Smooth muscle cell of the brain vasculature (primary cell): ENCODE results near the gene ARHGAP4.

Experiments used
- DNase-seq: peaks from one replicate; pipeline ENCODE4 v3.0.0-alpha.2; 2012; ENCODE audit warnings: low read depth, low spot score

The ARHGAP4 gene

DNA sequence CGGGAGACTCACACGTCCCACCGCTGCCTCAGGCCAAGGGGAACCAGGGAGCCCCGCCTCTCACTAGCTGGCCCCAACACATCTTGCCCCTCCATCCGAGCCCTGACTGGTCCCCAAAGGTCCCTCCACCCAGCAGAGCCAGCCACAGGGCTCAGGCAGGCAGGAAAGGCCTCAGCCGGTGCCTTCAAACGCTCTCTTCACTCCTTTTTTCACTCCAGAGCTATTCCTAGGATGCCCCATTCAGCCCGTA lies 1.5 kb upstream of the ARHGAP4 start:
- DNase-seq: no peak

DNA sequence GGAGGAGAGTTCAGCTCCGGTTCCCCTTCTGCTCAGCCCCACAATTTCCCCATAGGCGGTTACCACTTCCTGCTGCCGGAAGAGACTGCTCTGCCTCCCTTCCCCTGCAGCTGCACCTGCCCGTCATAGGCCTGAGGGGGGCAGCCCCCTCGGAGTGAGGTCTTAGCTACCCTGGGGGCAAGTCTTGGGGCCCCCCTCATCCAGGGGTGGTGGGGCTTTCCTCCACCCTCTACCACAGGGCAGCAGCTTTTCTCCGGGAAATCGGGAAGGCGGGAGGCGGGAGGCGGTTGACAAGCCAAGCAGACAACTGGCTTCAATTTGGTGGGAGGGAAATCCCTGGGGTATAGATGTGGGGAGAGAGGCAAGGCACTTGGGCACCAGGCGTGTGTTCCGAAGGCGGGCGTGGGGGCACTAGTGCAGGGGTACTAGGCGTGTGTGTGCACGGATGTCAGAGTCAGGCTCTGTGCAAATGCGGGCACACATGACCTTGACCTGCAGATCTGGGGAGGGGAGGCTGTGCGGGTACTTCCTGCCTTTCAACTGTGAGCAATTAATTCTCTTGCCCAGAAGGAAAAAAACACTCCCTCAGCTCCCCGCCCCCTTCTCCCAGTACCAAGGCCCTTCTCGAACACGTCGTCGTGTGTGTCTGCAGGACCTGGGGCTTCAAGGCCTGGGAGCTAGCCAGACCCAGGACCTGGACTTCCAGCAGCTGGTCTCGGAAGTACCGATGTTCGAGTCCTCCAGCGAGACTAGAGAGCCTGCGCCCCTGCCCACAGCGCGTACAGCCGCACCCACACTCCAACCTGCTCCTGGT lies 1.0 kb upstream of the ARHGAP4 start:
- no peak for DNase-seq

DNA sequence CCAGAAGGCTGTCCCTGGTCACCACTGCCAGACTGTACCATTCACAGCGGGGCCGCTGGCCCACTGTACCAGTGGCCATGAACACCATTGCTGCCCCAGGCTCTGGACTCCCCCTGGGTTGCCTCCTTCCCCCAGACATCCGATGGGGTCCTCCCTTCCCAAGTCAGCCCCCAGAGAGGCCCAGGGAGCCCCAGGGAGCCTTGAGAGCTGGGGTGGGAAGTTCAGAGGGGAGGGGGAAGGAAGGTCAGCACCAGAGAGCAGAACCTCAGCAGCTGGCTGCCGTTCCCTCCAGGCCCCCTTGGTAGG lies 441 bp upstream of the ARHGAP4 start:
- DNase-seq: no peak

DNA sequence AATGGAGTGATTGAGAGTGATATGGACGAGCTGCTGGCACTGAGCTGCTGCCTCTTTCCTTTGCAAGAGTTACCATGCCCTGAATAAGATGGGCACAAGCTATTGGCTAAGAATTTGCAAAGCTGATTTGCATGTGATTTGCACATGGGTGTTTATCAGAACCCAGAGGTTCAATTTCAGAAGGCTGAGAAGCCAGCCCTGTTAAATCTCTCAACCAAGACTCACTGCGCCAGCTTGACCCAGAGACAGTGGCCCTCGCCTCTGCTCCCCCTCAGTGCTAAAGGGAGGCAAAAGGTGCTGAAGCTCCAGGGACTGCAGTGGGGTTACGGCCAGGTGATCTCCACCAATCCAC lies 701 bp downstream of the ARHGAP4 start:
- no peak for DNase-seq

DNA sequence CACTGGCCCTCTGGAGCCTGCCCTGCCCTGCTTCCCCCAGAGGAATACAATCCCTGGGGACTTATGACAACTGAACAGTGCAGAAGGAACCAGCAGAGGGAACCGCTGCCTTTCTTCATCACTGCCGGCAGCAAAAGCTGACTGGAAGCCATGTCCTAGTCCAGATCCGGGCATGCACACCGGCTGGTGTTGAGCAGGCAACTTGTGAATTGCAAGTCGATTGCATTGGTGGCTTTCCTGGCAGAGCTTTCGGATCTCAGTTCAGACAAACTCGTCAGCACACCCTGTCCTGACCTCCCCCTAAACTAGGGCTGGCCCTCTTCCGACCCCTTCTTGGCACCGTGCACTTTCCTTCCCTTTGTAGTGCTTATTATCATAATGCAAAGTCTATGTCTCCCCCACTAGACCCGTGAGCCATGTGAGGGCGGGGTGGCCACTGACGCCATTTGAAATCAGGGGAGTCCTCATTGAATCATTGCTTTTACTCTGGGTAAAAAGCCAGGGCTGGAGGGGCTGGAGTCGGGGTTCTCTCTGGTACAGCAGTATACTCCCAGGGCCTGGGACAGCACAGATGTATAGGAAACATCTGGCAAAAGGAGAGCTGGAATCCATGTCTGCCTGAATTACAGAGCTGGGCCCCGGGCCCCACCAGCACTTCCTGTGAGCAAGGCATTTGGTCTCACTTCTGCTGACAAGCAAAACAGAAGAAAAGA lies 1.8 kb downstream of the ARHGAP4 start:
- no peak for DNase-seq

DNA sequence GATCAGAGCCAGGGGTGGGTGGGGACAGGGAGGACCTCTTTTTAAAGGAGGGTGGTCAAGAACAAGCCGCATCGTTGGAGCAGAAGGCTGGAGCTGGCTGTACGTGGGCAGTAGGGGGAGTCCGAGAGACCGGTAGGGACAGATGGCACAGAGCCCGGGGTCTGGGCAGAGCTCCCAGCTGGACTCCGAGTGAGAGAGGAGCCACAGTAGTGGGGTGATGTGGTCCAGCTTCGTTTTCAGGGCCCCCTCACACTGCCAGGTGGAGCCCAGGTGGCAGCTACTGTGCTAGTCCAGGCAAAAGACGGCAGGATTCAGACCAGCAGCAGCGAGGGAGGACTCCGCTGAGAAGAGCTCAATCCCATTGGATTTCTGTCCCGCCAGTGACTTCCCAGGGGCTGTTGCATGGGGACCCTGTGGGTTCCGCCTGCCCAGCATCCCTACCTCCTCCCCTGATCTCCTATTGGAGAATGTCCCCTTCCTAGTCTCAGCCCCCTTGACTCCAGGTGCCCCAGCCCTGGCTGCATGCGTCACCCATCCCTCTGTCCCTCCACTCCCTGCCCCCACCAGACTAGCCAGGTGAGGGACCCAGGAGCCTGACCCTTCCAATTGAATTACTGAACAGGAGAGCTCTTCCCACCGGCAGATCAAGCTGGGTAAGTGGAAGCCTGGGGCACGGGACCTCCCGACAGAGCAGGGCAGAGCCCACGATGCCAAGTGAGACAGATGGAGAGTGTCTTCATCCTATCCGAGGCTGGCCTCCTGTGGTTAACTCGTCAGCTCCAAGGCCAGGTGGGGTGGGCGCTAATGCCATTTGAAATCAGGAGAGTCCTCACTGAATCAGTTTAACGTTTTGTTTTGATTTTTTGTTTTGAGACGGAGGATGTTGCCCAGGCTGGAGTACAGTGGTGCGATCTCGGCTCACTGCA lies 2.9 kb downstream of the ARHGAP4 start:
- no peak for DNase-seq

DNA sequence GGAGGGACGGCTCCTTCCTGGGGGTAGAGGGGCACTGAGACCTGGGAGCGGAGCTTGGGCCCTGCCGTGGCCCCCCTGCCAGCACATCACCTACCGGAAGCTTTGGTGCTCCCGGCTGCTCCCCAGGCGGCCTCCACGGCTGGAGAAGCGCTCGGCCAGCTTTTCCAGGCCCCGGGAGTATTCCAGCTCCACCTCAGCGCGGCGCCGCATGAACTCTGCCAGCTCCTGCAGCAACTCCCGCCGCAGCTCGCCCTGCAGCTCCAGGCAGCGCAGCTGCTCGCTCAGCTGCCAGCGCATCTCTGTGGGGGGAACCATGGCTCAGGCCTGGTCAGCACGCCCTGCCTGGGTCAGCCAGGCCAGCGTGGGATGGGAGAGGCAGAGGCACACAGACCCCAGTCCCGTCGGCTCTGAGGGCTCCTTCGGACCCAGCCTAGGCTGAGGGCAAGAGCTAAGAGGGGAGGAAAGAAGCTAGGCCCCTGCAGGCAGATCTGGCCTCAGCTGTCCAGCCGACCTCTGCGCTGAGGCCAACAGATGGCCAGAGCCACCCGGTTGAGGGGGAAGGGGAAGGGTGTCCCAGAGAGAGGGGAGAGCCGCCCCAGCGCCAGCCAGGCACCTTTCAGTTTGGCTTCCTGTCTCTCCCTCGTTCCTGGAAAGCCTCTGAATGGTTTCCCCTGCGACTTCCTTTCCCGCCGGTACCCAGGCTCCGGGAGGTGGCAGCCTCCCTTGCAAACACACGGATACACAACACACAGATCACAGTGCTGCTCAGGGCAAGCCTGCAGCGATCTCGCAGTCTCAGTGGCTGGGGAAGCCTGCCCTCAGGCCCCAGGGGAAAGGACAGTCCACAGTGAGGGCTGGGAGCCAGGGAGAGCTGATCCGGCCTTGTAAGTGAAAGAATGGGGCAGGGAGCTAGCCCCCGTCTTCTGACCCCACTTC lies 4.3 kb downstream of the ARHGAP4 start:
- no peak for DNase-seq

DNA sequence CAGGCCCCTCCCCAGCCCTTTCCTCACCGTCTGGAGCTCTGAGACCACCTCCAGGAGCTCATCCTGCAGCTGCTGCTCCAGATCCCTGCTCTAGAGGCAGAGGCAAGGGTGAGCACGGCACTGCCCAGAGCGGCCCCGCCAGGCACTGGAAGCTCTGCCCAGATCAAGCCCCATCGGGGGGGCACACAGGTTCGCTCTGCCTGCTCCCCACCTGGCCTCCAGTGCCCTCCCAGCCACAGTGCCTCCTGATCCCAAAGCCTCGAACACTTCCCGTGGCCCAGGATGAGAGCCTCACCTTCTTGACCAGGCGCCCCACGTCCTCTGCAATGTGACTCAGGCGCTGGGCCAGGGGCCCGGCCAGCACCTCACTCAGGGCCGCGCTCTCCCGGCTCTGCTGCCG lies 5.0 kb downstream of the ARHGAP4 start:
- DNase-seq: no peak

DNA sequence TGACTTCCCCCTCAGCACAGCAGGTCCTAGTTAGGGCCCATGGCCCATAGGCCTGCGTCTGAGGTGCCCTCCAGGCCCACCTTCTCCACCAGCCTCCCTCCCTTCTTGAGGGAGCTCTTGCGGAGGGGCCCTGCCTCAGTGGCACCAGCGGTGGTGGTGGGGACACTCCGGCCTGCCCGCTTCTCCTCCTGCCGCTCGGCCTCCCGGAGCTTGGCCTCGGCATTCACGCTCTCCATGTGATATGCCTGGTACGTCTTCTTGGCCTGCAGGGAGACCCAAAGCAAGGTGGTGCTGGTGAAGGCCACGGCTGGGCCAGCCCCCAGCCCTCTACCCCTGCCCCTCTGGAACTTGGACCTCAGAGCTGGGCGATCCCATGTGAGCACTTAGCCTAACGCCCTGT lies 5.5 kb downstream of the ARHGAP4 start:
- DNase-seq: no peak

DNA sequence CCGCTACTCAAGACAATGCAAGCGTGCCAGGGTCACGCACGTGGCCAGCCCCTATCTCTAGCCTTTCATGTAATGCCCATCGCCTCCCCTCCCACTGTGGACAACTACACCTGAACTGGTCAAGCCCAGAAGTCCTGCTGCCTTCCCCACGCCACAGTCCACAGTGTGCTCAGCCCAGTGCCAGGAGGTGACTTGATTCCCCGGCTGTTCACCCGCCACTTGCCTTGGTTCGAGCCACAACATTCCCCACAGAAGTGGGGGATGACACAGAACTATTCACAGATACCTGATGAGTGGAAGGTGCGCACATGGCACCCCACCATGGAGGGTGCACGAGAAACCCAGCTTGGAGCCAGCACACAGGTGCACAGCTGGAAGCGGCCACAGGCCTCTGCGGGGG lies 6.8 kb downstream of the ARHGAP4 start:
- no peak for DNase-seq

DNA sequence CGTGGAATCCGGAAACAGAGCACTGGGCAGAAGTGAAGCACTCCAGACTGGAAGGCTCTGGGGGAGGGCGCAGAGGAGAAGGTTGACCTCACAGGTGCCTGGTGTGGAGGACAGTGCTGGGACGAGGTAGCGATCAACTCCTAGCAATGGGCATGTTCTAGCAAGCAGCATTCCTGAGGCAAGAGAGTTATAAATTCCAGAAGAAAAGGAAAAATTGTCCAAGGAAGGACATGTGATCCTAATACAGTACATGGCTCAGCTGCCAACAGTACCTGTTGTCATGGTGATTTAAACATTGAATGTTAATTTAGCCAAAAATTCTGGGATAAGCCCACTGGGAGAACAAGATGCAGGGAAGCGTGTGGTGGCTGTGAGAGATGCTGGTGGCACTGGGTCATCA lies 8.2 kb downstream of the ARHGAP4 start:
- no peak for DNase-seq

DNA sequence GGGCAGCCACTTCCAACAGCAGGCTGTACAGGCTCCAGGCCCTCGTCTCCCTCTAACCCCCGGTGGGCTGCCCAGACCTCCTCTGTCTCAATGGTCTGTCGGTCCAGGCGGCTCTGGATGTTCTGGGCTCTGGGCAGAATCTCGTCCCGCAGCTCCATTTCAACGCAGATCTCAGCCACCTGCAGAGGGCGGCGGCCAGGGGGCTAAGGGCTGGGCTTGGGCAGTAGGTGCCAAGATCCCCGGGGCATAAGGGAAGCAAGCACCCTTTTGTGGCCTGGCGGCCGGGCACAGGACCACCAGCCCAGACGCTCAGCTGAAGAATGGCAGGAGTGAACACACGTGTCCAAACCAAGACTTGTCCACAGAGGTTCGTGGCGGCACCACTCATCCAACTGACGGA lies 12.4 kb downstream of the ARHGAP4 start:
- no peak for DNase-seq

DNA sequence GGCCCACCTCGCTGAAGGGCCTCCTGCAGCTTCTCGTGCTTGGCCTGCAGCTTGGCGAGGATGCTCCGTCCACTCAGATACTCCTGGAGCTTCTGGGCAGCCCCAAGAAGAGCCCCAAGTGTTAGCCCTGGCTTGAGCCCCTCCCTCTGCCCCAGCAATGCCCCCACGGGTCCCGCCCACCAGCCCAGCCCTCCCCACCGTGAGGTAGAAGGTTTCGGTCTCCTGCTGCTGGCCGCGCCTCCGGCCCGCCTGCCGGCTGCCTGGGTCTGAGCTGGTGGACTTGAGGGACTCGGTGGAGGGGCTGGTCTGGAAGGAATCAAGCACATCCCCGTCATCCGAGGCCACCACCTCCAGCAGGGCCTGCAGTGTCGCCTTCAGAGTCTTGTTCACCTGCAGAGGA lies 12.9 kb downstream of the ARHGAP4 start:
- no peak for DNase-seq

DNA sequence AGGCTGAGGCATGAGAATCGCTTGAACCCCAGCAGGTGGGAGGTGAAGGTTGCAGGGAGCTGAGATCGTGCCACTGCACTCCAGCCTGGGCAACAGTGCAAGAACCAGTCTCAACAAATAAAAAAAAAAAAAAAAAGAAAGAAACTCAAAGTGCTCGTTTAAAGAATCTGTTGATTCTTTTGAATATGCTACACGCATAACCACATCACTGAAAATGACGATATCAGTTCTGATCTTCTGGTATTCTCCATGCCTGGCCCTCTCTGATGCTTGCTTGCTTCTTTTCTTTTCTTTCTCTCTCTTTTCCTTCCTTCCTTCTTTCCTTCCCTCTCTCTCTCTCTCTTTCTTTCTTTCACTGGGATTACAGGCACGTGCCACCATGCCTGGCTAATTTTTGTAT lies 14.3 kb downstream of the ARHGAP4 start:
- no peak for DNase-seq

DNA sequence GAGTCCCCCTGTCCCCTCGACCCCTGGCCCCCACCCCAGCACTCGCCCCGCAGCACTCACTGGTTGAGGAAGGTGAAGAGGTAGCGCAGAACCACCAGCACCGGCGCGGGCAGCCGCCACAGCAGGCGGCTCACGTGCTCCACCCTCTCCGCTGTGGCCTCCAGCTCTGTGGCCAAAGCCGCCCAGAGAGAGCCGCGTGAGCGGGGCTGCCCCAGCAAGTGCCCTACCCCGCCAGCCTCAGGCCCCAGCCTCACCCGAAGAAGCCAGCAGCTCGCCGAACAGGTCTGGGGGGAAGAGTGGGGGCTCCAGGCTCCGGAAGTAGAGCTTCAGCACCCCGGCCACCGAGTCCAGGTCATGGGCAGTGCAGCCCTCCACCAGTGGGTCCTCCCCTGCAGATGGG lies 15.6 kb downstream of the ARHGAP4 start:
- no peak for DNase-seq

DNA sequence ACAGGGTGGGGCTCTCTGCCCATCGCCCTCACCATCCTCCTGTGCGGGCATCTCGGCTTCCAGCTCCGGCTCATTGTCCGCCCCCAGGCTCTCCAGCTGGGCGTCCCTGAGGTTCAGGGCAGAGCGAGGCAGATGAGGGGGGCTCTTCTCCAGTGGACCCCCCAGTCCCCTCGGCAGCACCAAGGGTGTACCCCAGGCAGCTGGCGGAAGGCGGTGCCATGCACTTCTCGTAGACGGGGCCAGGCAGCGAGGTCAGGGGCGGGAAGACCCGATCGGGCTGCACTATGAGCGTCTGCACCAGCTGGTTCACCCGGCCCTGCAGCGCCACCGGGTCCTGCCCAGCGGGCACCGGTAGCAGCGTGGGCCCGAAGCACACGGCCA lies 16.1 kb downstream of the ARHGAP4 start:
- no peak for DNase-seq

DNA sequence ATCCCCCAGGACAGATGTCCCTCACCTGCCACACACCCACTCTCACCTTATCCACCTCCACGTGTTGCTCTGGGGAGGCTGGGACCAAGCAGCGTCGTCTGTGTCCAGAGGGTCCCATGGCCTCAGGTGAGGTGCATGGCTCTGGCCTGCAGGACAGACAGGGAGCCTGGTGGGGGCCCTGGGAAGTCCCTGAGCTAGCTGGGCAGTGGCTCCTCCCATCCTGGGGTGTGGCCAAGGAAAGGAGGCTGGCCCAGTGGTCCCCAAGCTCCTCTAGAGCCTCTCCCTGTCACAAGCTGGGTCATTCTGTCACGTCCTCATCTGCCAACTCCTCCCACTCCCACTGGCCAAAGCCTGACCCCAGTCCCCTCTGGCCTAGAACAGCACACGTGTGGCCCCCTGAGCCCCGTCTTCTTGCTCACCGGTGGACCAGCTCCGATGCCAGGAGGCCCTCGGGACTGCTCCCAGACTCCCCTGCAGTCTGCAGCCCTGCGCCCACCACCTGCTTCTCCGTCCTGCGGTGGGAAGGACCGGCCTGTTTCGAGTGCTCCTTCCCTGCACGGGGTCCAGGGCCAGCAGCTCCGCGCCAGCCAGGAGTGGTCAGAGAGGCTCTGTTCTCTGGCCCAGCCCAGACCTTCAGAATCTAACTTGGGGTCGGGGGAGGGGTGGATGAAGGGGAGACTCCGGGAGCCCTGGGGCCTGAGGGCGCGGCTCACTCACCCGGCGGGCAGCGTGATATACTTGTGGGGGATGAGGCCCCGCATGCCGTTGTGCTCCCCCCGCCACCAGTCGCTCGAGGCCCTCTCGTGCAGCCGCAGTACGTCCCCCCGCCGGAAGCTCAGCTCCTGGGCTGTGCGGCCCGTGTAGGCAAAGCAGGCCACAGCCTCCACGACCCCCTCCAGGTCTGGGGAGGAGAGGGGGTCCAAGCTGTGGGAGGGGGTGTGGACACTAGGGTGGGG lies 16.8 kb downstream of the ARHGAP4 start:
- DNase-seq: no peak

DNA sequence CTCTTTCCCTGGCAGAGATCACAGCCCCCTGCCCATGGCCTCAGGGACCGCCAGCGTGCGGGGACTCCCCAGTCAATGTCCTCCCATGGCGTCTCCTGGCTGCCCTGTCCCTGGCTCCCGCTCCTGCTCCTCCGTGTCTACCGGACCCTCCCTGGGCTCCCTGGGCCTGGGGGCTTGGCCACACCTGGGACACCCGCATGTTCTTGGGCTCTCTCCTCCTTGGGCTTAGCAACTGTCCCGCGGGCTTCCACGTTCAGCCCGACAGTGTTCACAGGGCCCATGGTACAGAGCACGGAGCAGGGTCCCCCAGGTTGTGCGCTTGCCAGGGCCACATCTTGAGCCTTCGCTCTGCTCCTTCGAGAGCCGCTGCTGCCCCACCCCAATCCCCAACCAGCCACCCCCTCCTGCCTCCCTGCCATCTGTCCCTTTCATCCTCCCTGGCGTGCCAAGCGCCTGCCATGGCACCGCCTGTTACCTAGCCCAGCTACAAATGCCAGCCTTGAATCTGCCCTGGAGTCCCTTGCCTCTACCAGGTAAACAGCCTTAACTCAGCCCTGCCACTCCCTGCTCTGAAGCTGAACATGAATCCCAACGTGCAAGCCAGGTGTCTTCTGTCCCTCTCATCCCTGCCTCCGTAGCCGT lies 17.7 kb downstream of the ARHGAP4 start:
- DNase-seq: no peak

DNA sequence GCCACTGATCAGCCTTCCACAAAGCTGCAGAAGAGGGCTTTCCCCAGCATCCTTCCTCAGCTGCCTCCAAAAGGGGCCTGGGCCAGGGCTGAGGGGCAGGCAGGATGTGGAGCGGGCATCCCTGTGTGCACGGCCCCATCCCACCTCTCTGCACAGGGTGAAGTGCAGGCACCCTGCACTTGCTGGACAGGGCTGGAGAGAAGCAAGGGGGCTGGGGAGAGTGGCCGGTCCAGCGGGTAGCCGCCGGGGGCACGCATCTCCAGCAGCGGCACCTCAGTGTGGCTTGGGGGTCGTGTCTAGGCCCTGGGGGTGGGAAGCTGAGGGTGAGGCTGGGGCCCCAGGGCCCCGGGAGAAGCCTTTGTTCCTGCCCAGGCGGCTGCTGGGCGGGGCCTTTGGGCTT lies 18.6 kb downstream of the ARHGAP4 start:
- no peak for DNase-seq
